Activated CD8-positive, alpha-beta memory T cell treated with anti-CD3 and anti-CD28 coated beads, Interleukin-2, amount 50 U/mL, for 48 hours (primary cell): ENCODE data around the gene MICALL2.

Source experiments
- DNase-seq: peaks from one replicate; pipeline ENCODE4 v3.0.0-alpha.2; 2020

The MICALL2 gene

DNA sequence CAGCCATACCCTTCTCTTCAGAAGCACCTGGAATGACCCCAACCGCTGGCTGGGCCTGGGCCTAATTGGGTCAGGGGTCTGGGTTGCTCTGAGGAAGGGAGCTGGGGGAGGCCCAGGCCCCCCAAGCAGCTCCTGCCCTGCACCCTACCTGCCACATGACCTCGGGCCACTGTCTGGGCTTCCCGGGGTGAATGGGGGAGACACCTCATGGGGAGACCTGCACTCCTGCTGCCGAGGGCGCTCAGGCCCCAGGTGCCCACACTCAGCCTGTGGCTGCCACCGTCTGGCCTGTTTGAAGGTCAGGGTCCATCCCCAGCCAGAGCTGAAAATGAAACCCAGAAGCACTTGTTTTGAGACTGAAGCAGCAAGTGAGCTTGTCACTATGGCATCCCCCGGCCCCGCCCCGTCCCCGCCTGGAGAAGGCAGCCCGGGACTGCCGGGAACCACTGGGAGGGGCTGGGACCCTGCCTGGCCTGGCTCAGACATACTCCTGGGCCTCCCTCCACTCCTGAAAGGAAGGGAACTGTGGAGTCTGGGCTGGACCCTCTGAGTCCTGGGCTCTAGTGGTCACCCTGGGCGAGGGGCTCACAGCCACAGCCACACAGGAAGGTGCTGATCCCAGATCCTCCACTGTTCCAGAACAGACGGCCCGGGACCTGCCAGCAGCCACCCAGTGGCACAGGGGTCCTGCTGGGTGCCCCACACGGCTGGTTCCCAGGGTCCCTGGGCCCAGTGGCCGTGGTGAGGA, 7.4 kb upstream of the MICALL2 start:
- DNase-seq = no peak

DNA sequence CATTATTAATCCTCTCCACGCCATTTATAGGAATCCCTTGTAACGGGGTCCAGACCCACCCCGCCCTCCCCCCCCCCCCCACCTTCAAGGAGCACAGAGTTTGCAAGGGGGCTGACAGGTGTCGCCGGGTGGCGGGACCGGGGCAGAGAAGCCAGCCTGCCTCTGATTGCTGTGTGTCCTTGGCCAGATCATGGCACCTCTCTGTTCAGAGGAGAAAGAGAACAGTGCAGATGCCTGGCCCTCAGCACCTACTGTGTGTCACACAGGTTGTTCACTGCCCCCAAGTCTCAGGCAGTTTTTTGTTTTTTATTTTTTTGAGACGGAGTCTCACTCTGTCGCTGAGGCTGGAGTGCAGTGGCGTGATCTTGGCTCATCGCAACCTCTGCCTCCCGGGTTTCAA, 5.4 kb upstream of the MICALL2 start:
- DNase-seq = no peak

DNA sequence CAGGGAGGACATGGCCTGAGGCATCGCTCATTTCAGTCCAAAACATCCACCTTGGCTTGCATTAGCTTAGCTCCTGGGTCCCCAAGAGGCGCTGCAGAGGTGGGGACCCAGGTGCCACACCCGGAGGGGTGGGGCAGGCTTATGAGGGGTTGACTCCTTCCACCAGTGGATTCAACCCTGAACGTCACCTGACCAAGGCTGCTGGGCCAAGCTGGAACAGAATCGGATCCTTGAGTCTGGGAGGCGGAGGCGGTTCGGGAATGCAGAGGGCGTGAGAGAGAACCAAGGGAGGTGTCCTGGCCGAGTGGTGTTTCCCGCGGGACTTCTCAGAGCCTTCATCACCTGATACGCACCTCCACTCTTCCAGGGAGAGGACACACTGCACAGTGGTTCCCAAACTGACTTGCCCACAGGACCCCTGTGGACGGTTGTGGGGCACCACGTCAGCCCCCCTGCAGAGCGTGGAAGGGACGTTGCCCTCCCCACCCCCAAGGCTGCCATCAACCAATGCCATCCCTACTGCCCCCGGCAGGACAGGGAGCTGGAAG, 4.5 kb upstream of the MICALL2 start:
- DNase-seq = no peak

DNA sequence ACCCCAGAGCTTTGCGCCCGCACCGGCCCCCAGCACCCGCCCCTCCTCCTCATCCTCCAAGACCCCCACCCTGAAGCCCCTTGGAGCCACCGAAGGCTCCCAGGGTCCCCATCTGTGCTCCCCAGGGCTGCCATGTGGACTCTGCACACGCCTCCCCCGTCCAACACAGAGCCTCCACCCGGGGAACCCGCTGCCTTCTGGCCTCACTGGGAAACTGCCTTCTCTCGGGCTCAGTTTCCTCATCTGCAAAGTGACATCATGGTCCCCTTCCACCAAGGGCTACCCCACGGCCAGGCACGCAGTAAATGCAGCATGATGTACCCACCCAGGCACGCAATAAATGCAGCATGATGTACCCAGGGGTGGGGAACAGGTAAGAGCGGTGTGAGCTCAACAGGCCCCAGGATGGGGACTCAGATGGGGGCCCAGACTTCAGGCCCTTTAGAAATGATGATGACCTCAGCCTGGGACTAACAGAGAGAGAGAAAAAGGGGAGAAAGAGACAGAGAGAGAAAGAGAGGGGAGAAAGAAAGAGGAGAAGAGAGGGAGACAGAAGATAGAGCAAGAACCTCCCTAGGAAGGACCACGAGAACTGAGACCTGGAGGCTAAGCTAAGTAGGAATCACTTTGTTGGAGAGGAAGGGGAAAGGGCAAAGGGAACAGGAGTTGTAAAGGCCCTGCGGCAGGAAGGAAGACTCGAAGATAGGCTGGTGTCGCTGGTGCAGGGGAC, 2.5 kb upstream of the MICALL2 start:
- DNase-seq = no peak

DNA sequence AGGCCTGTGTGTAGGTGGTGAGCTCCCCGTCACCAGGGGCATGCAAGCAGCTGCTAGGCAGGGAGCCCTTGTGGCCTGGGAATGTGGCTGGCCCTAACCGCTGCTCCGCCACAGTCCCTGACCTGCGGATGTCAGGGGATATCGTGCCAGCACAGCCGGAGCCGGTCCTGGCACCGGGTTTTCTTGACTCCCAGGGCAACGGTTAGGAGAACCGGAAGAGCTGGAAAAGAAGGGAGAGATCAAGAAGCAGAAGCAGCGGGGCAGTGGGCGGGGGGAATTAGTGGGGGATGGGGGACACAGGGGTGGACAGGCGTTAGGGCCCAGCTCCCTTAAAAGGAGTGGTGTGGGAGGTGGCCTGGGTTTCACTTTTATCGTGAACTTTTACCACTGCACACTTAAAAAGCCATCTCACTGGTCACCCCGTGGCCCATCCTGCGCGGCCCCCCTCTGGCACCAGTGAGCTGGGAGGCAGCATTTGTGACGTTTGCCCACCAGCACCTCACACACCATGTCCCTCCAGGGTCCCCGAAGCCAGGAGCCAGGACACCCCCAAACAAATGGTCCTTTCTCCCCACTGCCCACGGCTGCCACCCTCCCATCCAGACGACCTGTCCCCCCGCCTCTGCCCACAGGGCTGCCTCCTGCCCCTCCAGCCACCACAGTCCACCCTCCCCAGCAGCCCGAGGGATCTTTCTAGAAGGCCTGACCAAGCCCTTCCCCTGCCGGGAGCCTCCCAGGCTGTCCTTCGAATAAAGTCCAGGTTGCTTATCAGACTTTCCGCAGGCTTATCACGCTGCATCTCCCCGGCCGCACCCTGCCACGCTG, 1.8 kb upstream of the MICALL2 start:
- DNase-seq = no peak

DNA sequence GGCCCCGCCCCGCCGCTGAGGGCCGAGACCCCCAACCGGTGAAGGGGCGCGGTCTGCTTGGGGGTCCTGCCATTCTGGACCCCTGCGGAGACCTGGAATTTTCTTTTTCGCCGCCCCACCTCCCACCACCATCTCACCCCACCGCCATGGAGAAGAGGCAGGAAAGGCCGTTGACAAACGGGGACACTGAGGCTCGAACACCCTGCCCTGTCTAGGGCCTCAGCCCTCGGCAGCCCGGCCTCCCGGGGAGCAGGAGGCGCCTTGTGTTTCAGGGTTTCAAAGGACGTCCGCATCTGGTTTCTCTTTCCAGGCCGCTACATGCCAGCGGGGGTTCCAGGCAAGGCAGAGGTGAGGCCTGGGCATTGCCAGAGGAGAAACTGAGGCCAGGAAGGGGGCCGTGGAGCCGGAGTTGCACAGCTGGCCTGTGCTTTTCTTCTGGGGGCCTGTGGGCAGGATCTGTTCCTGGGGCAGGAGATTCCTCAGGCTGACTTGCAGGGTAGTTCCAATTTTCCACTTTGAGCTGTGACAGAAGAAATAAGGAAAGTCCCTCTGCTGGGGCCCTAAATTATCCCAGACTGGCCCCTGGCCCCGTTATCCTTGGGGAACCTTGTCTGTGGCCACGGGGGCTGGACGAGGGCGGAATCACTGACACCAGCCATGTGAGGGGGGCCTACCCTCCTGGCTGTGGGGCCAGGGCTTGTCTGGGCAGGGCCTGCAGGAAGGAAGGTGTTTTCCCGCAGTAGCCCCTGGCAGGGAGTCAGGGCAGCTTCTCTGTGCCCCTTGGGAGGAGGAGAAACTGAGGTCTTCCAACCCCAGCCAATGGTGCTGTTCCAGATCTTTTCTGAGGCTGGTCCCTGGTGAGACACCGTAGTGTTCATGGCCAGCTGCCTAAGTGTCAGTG, 900 bp upstream of the MICALL2 start:
- peak; percentile 62 for DNase-seq

DNA sequence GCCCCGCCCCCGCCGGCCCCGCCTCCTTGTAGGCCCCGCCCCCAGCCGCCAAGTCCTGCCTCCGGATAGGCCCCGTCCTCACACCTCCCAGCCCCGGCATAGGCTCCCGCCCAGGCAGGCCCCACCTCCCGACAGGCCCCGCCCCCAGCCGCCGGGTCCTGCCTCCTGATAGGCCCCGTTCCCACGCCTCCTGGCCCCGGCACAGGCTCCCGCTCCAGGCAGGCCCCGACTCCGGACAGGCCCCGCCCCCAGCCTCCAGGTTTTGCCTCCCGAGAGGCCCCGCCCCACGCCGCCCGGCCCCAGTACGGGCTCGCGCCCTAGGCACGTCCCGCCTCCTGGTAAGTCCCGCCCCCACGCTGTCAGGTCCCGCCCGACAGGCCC, 232 bp upstream of the MICALL2 start:
- DNase-seq = peak; percentile 98

DNA sequence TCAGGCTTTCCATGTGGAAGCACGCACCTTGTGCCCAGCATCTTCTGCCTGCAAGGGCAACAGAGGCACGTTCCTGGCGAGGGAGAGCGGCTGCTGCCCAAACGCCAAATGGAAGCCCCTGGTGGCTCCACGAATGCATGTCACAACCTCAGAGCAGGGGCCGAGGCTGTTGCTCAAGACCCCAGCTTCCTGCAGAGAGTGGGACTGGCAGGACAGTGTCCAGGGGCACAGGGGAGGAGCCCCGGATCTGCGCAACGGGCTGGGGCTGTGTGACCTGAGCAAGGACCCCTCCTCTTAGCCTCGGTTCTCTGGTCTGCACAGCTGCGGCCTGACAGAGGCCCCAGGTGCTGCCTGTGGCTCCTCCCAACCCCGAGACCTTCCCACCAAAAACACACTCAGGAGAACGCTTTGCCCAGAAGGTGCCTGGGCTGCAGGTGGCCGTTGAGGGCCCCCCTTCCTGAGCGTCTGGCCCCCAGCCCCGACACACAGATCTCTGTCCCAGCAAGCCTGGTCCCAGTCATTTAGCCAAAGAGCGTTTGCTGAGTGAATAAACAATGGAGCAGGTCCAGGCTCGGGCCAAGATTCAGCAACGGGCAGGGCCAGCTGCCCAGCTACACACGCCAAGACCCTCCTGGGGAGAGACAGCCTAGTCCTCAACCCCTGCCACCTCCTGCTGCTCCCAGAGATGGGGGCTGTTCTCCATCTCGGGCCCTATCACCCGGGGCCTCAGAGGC, 1.2 kb downstream of the MICALL2 start:
- DNase-seq = no peak

DNA sequence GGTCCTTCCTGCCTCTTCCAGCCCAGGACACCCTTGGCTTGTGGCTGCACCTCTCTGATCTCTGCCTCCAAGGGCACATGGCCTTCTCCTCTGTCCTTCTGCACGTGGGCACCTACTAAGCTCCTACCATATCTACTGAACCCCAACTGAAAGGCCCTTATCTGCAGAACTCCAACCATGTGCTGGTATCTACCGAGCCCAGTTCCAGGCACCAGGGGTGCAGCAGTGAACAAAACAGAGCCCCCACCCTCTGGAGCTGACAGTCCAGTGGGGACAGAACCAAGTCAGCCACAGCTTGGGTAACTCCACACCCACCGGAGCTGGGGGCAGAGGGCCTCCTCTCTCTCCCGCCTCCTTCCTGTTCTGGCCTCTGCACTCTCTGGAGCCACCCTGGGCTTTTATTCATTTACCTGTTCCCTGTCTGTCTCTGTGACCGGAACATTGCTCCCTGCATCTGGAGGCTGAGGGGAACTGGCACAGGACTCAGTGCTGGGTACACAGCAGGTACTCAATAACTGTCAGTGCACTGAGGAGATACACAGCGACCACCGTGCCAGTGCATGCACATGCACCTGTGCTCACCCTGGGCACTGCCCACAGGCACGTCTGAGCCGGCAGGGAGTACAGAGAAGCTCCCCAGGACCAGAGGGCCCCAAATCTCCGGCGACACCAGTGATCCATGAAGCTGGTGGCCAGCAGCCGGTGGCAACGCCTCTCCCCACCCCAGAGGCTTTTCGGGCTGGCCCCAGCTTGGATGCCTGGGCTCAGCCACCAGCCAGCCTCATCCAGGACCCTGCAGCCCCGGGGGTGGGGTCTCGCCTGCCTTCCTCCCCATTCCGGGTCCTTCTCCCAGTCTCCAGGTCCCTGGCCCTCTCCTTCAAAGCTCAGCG, 2.0 kb downstream of the MICALL2 start:
- no peak for DNase-seq

DNA sequence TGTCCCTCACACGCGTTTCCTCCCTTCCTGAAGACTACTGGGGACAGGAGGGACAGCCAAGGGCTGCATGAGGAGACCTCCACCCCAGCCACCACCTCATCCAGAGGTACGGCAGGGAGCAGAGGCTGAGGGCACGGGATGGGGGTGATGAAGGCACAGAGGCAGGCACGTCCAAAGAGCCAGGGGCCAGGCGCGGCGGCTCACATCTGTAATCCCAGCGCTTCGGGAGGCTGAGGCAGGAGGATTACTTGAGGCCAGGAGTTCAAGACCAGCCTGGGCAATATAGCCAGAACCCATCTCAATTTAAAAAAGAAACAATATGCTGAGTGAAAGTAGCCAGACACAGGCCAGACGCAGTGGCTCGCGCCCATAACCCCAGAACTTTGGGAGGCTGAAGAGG, 3.3 kb downstream of the MICALL2 start:
- DNase-seq = no peak

DNA sequence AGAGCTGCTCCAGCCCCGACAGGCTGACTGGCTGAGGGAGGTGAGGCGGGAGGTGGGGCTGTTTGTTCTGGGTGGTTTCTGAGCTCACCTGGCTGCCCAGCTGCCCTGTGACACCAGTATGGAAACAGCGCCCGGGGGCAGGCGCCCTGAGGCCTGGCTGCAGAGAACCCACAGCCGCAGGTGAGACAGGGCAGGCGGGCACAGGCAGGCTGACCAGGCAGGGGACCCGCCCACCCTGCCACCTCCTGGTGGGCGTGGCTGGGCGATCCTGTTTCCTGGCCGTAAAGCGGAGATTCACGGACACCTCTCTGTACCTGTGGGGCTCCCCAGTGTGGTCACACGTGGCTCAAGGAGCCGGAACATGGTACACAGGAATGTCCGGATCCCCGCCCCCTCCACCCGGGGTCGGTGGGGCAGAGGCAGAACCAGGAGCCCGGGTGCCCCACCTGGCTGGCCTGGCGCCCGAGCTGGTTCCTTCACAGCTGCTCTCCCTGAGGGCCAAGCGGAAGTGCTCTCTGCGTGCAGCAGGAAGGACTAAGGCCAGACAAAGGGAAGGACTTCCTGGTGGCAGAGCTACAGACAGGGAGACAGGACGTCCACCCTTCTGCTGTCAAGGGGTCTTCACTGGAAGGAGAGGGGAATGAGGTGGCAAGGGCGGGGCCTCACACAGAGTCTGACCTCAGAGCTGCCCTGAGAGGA, 3.9 kb downstream of the MICALL2 start:
- DNase-seq = no peak

DNA sequence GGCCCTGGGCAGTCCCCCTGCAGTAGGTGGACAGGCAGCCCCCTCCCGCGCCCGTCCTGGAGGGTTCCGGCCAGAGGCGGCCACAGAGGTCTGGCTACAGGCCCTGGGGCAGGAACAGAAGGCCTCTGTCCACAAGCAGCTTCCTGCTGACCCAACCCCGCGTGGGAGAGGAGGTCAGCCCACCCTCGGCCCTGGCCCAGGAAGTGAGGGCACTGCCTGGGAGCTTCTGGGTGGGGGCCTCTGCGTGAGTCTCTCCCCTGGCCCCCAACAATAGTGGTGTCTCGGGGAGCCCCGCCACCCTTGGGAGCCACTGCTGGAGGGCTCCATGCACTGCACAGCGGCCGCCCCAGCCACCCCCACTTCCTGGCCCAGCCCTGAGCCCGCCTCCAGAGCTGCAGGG, 4.7 kb downstream of the MICALL2 start:
- DNase-seq = no peak

DNA sequence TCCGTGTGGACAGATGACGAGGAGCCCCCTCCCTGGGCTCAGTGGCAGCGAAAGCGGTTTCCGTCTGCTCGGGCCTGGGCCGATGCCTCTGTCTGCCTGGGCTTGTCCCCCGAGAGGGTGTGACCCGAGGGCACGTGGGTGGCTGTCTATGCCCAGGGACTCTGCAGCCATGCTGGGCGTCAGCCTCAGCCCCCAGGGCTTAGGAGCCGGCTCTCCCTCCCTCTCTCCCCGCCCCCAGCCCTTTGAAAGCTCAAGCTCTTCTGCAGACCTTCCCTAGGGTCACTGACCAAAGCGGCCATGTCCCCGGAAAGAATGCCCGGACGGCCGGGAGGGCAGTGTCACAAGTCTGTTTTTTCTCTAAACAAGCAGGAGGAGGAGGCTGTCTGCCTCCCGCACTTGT, 7.1 kb downstream of the MICALL2 start:
- DNase-seq = no peak

DNA sequence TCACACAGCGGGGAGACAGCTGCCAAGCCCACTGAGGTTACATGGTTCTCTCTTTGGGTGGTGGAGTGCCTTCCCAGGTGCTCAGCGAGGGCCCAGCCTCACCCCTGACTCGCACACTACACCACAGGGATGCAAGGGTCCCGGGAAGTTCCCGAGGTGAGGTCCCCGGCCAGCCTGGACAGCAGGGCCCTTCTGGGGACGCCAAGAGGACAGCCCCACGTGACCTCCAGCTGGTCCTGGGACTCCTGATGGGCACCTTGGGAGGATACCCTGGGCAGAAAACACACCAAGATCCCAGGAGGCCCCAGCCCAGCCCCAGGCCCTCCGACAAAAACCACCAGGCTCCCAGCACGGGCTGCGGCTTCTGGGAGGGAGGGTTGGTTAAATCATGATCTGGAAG, 8.3 kb downstream of the MICALL2 start:
- no peak for DNase-seq

DNA sequence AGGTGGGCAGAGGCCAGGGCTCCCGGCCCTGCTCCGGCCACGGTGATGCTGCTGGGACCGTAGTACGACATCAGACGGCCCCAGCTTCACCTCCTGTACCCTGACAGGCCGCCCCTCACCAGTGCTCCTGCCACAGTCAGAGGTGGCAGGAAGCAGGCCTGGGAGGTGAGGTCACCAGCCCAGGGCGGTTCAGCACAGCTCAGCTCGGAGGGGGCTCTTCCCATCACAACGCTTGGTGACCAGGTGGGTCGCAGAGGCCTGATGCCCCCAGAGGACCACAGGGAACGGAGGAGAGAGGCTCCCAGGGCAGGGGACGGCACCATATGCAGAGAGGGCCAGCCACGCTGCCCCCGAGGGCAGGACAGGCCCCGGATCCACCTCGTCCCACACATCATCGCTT, 8.8 kb downstream of the MICALL2 start:
- no peak for DNase-seq

DNA sequence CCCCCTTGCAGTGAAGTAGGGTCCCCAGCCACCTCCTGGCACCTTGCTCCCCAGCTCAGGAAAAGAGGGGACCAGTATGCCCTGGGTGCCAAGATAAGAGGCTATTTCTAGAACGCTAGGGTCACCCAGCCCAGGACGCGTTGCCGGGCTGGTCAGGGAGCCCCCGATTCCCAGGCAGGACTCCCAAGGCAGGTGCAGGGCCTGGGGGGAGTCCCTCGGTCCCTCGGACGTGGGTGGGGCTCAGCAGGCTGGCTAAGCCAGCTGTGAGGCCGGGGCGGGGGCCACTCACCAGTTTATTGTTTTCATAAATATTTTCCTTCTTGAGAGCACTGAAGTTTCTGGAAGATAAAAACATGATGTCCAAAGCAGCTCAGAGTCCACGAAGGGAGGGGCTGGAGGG, 9.3 kb downstream of the MICALL2 start:
- DNase-seq = no peak

DNA sequence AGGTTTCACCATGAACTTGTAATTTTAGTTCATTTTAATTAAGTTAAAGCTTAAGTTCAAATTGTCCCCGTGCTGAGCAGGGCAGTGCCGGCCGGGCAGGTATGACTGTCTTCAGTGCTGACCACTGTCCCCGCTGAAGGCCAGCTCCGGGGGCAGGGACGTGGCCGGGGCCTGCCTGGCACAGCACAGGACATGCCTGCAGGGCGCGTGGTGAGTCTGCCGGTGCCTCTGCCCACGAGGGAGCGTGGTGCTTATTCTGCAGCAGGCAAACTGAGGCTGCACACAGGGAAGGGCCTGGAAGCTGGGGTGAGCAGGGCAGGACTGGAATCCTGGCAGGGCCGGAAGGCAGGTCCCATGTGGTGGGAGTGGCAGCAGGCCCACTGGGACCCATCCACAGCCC, 9.8 kb downstream of the MICALL2 start:
- no peak for DNase-seq

DNA sequence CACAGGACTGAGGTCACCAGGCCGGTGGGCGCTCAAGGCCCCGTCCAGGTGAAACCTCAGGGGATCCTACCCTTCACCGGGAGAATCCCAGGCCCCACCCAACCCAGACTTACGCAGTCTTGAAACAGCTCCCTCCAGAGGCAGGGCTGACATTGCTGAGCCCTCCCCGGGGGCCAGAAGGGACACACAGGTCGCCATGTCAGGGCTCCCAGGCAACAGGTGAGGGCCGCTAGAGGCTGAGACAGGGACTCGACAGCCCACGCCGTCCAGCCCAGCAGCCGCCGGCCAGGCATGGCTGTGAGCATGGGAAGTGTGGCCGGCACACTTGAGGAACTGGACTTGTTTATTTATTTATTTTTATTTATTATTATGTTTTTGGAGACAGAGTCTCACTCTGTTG, 10.3 kb downstream of the MICALL2 start:
- DNase-seq = no peak

DNA sequence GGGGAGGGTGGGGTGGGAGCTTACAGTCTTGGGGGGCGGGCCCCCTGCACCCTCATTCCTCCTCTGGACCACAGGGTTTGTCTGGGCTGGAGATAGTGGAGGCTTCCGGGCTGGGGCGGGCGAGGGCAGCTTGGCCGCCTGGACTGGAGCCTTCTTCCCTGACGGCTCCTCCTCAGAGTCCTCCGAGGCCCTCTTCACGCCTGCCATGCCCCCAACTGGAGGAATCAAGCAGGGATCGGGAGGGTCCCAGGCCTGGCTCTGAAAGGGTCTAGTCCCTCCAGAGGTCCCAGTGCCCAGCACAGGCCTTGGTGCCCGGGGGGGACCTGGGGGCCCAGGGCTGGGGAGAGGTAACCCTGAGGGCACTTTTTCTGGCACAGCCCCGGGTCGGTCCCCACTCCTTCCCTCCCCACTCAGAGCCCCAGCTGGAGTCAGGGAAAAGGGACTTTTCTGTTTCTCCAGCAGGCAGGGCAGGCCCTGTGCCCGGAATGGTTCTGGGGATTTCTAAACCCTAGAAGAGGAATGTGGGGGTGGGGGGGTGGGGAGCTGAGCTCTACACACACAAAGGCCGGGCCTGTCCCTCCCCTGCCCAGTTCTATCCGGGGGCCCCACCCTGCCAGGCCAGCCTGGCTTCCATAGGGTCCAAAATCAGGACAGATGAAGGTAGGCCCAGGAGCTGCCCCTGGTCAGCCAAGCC, 11.6 kb downstream of the MICALL2 start:
- no peak for DNase-seq
